Ammon's horn (tissue), 1 donor: ENCODE data around the gene ME2.
"Not testable (repeated sequence)": the region's sequence is repeated elsewhere in the genome, so short reads cannot be mapped to it uniquely, and the experiment has no call there.

Experiments
- DNase-seq: peaks from one replicate; pipeline ENCODE4 v3.0.0-alpha.2; 2016; ENCODE audit warnings: low spot score

The ME2 gene

DNA sequence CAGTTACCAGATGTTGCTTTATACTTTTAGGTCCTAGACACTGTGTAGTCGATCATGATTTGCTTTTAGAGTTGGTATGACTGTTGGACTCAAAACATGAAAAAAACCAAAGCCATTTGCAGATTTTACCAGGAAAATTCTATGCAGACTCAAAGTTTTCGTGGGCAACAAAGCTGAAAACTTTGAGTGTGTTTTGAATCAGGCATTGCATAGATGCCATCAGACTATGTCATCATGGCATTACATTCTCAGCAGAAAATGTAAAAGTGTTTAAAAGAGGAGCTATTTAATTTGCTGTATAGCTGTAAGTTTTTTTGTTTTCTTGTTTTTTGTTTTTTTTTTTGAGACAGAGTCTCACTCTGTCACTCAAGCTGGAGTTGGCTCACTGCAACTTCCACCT, 45.5 kb downstream of the ME2 start:
- no peak for DNase-seq

- no peak for DNase-seq
Measured at GRCh38 chr18:50926521-50926920, 47.6 kb downstream of the ME2 start.

DNA sequence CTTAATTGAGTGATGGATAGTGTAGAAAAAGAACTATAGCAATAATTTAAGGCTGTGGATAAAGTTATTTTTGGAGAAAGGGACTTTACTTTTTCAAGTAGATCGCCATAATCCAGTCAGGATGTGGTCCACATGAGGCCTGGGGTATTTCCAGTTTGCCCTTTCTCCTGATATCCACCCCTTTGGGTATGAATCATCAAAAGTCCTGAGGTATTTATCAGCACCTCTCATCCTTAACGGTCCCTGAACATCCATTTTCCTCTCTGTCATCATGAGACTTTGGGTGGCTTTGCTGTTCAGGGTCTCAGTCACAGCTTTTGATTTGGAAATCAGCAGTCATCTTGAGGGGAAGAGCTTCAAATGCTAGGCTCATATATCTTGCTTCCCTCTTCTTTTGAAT, 49.6 kb downstream of the ME2 start:
- DNase-seq: no peak

DNA sequence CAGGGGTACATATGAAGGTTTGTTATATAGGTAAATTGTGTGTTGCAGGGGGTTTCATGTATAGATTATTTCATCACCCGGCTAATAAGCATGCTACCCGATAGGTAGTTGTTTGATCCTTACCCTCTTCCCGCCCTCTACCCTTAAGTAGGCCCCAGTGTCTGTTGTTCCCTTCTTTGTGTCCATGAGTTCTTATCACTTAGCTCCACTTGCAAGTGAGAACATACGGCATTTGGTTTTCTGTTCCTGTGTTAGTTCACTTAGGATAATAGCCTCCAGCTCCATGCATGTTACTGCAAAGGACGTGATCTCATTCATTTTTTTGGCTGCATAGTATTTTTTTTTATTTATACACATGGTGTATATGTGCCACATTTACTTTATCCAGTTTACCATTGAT, 54.8 kb downstream of the ME2 start:
- DNase-seq: no peak

- DNase-seq: no peak
Measured at GRCh38 chr18:50934545-50935211, 55.8 kb downstream of the ME2 start.

- no peak for DNase-seq
Measured at GRCh38 chr18:50935493-50936191, 56.7 kb downstream of the ME2 start.

GRCh38 chr18:50937183-50937582, 58.3 kb downstream of the ME2 start:
- DNase-seq: no peak

- no peak for DNase-seq
Measured at GRCh38 chr18:50938912-50939311, 60.0 kb downstream of the ME2 start.

GRCh38 chr18:50944245-50944932, 65.5 kb downstream of the ME2 start:
- DNase-seq: peak; percentile 50

GRCh38 chr18:50945918-50946317, 67.0 kb downstream of the ME2 start:
- DNase-seq: not testable (repeated sequence)

DNA sequence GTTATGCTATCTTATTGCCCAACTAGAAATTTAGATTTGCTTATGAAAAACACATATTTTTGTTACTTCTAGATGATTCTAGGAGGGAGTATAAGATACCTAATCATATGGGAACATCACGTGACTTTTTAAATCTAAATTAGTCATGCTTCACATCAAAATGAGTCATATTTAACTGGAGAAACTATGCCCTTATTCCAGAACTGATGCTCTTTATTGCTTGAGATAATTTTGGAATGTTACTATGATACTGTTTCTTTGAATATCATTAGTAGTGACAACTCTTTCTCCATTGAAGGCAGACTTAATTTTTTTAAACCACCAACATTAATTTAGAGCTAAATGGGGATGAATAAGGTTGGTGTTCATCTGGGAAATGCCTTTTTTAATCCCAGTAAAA, 69.0 kb downstream of the ME2 start:
- no peak for DNase-seq

DNA sequence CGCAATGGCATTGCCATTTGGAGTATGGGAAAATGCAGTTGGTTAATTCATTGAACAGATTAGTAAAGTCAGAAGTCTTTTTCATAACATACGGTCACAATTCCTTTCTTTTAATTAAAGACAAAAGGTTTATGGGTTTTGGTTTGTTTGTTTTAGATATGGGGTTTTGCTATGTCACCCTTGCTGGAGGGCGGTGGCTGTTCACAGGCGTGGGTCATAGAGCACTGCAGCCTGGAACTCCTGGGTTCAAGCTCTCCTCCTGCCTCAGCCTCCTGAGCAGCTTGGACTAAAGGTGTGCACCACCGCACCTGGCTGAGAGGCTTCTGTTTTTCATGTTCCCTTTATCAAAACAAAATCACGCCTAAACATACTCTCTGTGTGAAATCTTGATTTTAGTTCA, 70.3 kb downstream of the ME2 start:
- DNase-seq: no peak

DNA sequence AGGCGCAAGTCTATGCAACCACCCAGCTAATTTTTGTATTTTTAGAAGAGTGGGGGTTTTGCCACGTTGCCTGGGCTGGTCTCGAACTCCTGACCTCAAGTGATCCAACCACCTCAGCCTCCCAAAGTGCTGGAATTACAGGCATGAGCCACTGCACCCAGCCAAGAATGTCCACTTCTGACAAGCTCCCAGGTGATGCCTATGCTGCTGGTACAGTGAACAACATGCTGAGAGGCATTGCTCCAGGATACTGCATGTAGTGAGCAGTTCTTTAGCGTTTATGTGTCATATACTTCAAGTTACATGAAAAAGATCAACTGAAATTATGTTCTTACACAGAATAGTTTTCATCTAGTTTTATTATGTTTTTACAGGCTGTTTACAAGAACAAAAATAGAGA, 71.7 kb downstream of the ME2 start:
- no peak for DNase-seq

GRCh38 chr18:50953822-50954221, 74.9 kb downstream of the ME2 start:
- DNase-seq: no peak

DNA sequence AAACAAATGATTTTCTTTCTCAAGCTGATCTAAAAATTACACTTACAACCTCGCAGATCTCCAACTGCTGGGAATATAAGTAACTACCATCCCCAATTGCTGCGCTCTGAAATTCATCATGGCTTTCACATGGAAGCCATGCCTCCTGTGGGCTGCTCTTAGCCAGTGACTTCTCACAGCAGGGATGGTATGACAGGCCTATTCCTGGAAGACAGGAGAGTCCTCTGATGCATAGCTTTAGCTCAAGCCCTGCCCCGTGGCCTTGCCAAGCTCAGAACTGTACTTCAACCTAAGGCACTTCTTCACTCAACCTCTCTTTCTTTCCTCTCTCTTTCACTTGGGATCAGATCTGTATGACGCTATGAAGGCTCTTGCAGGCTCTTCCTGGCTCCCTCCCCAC, 76.3 kb downstream of the ME2 start:
- DNase-seq: no peak

DNA sequence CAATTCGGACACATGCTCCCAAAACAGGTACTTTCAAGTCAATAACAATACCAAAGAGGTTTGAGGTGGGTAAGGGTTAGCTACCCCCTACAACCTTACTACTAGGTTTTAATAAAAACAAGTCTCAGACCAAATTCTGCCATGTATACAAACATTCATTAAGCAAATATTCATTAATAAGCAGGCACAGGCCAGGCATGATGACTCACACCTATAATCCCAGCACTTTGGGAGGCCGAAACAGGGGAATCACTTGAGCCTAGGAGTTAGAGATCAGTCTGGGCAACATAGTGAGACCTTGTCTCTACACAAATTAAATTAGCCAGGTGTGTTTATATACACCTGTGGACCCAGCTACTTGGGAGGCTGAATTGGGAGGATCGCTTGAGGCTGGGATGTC, 77.2 kb downstream of the ME2 start:
- DNase-seq: no peak

GRCh38 chr18:50961974-50962373, 83.1 kb downstream of the ME2 start:
- no peak for DNase-seq

GRCh38 chr18:50967714-50968661, 89.1 kb downstream of the ME2 start, which contains the start of gene ELAC1:
Gene ELAC1, plus strand, starts transcription at chr18:50968040. Its CDS starts 6,365 bp downstream, at chr18:50974405.
- DNase-seq: peak; percentile 77

- DNase-seq: no peak
Measured at GRCh38 chr18:50969448-50969847, 90.5 kb downstream of the ME2 start.

DNA sequence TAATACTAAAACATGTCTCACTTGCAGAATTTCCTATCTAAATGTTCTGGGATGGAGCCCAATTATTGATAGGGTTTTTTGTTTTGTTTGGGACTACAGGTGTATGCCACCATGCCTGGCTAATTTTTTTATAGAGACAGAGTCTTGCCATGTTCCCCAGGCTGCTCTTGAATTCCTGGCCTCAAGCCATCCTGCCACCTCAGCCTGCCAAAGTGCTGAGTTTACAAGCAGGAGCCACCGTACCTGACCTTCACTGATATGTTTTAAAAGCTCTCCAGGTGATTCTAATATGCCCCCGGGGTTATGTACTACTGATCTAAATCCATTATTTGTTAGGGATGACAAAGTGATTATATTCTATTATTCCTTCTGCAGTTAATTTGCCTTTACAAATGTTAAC, 91.1 kb downstream of the ME2 start:
- no peak for DNase-seq

GRCh38 chr18:50972404-50972803, 93.5 kb downstream of the ME2 start:
- DNase-seq: not testable (repeated sequence)
